DOHH2 (cell line): Measurements from ENCODE around the gene TSPAN12.
"Not testable (repeated sequence)": the region's sequence is repeated elsewhere in the genome, so short reads cannot be mapped to it uniquely, and the experiment has no call there.

Experiments
- H3F3A ChIP-seq: fragments of 200-600 bp; sonication (generic), shearing (Covaris generic); 2 replicates; pipeline ENCODE4 v1.6.0; 2016; ENCODE audit warnings: antibody characterized with exemption, mild to moderate bottlenecking; ENCODE audit not compliant: control insufficient read depth, insufficient read depth
- H3K27ac ChIP-seq: fragments of 200-600 bp; sonication (generic); 2 replicates; pipeline ENCODE4 v1.5.1; 2014; ENCODE audit warnings: low read depth, mild to moderate bottlenecking, low read length, moderate library complexity
- H3K27me3 ChIP-seq: fragments of 200-600 bp; sonication (generic); 2 replicates; pipeline ENCODE4 v1.6.1; 2014; ENCODE audit warnings: mild to moderate bottlenecking, low read length, mixed read lengths; ENCODE audit not compliant: control insufficient read depth
- H3K36me3 ChIP-seq: fragments of 200-600 bp; sonication (generic); 2 replicates; pipeline ENCODE4 v1.6.1; 2014; ENCODE audit warnings: mild to moderate bottlenecking, low read length, moderate library complexity, mixed read lengths; ENCODE audit not compliant: control insufficient read depth
- H3K4me1 ChIP-seq: fragments of 200-600 bp; sonication (generic); 2 replicates; pipeline ENCODE4 v1.6.1; 2014; ENCODE audit warnings: mild to moderate bottlenecking, low read length, mixed read lengths; ENCODE audit not compliant: control insufficient read depth
- H3K4me2 ChIP-seq: fragments of 200-600 bp; sonication (generic); 2 replicates; pipeline ENCODE4 v1.6.0; 2014; ENCODE audit warnings: mild to moderate bottlenecking, low read length, moderate library complexity
- H3K4me3 ChIP-seq: fragments of 200-600 bp; sonication (generic); 2 replicates; pipeline ENCODE4 v1.5.1; 2014; ENCODE audit warnings: mild to moderate bottlenecking, low read length, mixed read lengths
- H3K79me2 ChIP-seq: fragments of 200-600 bp; sonication (generic); 2 replicates; pipeline ENCODE4 v1.6.1; 2014; ENCODE audit warnings: mild to moderate bottlenecking, low read length, mixed read lengths; ENCODE audit not compliant: control insufficient read depth
- H3K9me2 ChIP-seq: fragments of 200-600 bp; sonication (generic); replicated peaks from 2 replicates; pipeline ENCODE4 v1.6.1; 2014; ENCODE audit warnings: mild to moderate bottlenecking, low read length, mixed read lengths; ENCODE audit not compliant: control insufficient read depth
- H3K9me3 ChIP-seq: fragments of 200-600 bp; sonication (generic); 2 replicates; pipeline ENCODE4 v1.6.1; 2014; ENCODE audit warnings: antibody characterized with exemption, low read length, mixed read lengths; ENCODE audit not compliant: control insufficient read depth, insufficient read depth
- H4K20me1 ChIP-seq: fragments of 200-600 bp; sonication (generic); 2 replicates; pipeline ENCODE4 v1.6.0; 2014; ENCODE audit warnings: low read depth, mild to moderate bottlenecking, antibody characterized with exemption, low read length, moderate library complexity; ENCODE audit not compliant: control insufficient read depth, insufficient read depth
- EZH2phosphoT487 ChIP-seq: fragments of 200-600 bp; sonication (generic); IDR thresholded peaks from 2 replicates; pipeline ENCODE4 v1.6.1; 2017; ENCODE audit warnings: borderline replicate concordance, mild to moderate bottlenecking, antibody characterized with exemption, low read length, moderate library complexity, mixed read lengths
- TF ChIP-seq, protein P1 (sequence below): fragments of 200-600 bp; sonication (generic); IDR thresholded peaks from one replicate; pipeline ENCODE4 v1.5.1; 2014; ENCODE audit warnings: antibody characterized with exemption, mild to moderate bottlenecking, low read depth, low read length; ENCODE audit not compliant: poor library complexity, severe bottlenecking

TSPAN12 gene, protein sequence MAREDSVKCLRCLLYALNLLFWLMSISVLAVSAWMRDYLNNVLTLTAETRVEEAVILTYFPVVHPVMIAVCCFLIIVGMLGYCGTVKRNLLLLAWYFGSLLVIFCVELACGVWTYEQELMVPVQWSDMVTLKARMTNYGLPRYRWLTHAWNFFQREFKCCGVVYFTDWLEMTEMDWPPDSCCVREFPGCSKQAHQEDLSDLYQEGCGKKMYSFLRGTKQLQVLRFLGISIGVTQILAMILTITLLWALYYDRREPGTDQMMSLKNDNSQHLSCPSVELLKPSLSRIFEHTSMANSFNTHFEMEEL

DNA sequence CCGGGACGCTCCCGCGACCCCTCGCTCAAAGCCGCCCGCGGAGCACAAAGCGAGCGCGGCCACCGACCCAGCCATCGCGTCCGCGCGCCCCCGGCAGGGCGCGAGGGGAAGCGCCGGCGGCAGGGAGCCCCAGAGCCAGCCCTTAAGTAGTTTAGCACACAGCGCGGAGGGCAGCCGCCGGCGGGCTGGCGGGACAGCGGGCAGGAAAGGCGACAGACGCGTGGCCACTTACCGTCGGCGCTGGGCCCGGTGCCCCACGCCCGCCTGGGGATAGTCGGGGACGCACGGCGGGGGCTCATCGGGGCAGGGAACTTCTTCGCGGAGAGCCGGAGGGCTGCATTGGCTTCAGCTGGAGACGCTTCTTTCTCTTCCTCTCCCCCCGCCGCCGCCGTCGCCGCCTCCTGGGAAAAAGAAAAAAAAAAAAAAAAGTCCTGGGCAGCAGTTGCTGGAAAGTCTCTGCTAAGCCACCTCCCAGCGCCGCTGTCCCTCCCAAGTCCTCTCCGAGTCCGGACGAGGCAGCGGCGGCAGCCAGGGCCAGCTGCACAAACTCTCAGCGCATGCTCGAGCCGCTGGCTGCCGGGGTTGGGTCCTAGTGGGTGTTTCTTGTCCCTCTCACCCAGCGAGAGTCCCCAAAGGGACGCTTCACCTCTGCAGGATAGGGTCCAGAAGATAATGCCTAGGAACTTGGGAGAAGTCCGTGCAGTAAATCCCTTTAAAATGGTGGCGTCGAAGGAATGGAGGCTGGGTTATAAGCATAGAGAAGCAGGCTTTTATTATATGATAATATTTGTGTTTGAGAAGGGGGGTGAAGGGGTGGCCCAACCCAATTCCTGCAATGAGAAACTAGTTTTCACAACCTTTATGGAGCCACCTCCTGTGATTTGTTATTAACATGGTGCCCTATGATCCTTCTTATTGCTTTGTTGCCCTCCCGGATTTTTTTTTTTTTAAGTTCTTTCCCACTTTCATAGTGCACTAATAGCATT, at the start of gene TSPAN12:
TSS of gene TSPAN12 (minus strand) at position 557 of the 986 bp plus-strand sequence. CDS start 1,381 bp downstream, outside the sequence.
- TF ChIP-seq EZH2phosphoT487, result 0 out of 2 replicates have a peak, but pooled peaks have one; percentile 83
- TF ChIP-seq, protein P1, sequence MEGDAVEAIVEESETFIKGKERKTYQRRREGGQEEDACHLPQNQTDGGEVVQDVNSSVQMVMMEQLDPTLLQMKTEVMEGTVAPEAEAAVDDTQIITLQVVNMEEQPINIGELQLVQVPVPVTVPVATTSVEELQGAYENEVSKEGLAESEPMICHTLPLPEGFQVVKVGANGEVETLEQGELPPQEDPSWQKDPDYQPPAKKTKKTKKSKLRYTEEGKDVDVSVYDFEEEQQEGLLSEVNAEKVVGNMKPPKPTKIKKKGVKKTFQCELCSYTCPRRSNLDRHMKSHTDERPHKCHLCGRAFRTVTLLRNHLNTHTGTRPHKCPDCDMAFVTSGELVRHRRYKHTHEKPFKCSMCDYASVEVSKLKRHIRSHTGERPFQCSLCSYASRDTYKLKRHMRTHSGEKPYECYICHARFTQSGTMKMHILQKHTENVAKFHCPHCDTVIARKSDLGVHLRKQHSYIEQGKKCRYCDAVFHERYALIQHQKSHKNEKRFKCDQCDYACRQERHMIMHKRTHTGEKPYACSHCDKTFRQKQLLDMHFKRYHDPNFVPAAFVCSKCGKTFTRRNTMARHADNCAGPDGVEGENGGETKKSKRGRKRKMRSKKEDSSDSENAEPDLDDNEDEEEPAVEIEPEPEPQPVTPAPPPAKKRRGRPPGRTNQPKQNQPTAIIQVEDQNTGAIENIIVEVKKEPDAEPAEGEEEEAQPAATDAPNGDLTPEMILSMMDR, result peak; percentile 64
- H3K4me3 ChIP-seq, result peak within 1 kb of the TSS; percentile 71
- no peaks in the 10 kb centered on the region for H3K9me3 ChIP-seq
- H3K4me1 ChIP-seq, result peaks cover 8% of the 10 kb centered on the region
- no peak within 1 kb of the TSS for H3K27ac ChIP-seq
- no peaks in the 10 kb centered on the region for H3K36me3 ChIP-seq
- no peaks in the 10 kb centered on the region for H3F3A ChIP-seq
- peaks cover 65% of the 10 kb centered on the region for H3K27me3 ChIP-seq
- no peaks in the 10 kb centered on the region for H4K20me1 ChIP-seq
- H3K79me2 ChIP-seq, result no peaks in the 10 kb centered on the region
- peak within 1 kb of the TSS; percentile 69 for H3K4me2 ChIP-seq
- H3K9me2 ChIP-seq, result no peaks in the 10 kb centered on the region

DNA sequence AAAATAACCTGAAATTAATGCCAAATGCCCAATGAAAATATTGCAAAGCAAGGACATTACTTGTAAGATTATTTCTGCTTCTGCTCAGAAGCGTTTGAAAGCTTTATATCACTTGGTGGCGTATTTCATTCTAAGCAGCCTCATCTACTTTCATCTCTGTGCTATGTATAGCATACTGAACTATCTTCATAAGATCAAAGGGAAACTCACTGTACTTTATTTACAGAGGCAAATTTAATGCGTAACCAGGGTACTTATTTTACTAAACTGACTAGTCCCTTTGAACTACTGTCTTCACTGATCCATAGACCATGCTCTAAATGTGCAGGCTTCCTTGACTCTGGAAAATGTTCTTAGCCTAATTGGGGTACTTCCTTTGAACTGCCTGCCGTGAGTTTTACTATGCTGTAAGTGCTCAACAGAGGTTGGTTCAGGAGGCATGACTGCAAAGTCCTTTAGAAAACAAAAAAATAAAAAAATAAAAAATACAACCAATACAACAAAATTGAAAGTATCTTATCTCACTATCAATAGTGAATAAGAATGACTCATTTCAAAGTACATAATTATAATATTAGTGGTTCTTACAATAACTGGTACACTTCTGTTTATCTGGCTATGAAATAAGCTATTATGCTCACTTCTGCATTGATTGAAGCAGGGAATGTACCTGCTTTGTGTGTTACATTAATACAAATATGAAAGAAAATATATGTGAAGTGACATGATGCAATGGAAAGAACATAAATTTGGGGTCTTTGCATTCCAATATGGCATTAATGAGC, 41.0 kb upstream of the TSPAN12 start:
- no peak overlapping the region for H3K4me2 ChIP-seq
- peaks cover 3% of the 10 kb centered on the region; the same call in 1 of the 2 replicates for H3K27me3 ChIP-seq
- TF ChIP-seq EZH2phosphoT487, result no peak
- TF ChIP-seq, protein P1, result no peak
- H3K9me3 ChIP-seq, result peaks cover 3% of the 10 kb centered on the region; the same call in 1 of the 2 replicates
- no peaks in the 10 kb centered on the region for H3F3A ChIP-seq
- H3K4me3 ChIP-seq, result no peak overlapping the region
- no peaks in the 10 kb centered on the region for H3K9me2 ChIP-seq
- no peaks in the 10 kb centered on the region for H3K4me1 ChIP-seq
- H4K20me1 ChIP-seq, result no peaks in the 10 kb centered on the region
- no peak overlapping the region for H3K27ac ChIP-seq
- H3K79me2 ChIP-seq, result no peaks in the 10 kb centered on the region
- no peaks in the 10 kb centered on the region for H3K36me3 ChIP-seq

DNA sequence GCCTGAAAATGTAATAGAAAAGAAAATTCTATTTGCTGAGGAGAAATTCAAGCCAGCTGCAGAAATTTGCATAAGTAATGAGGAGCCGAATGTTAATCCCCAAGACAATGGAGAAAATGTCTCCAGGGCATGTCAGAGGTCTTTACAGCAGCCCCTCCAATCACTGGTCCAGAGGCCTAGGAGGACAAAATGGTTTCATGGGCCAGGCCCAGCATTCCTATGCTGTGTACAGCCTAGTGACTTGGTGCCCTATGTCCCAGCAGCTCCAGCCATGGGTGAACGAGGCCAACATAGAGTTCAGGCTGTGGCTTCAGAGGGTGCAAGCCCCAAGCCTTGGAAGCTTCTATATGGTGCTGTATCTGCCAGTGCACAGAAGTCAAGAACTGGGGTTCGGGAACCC, 37.3 kb upstream of the TSPAN12 start:
- not testable (repeated sequence) for H3K36me3 ChIP-seq, H3K27me3 ChIP-seq, H3K9me3 ChIP-seq, H3K79me2 ChIP-seq, H3F3A ChIP-seq, H3K4me3 ChIP-seq, H3K9me2 ChIP-seq, H3K4me2 ChIP-seq, H3K27ac ChIP-seq, H3K4me1 ChIP-seq, H4K20me1 ChIP-seq

DNA sequence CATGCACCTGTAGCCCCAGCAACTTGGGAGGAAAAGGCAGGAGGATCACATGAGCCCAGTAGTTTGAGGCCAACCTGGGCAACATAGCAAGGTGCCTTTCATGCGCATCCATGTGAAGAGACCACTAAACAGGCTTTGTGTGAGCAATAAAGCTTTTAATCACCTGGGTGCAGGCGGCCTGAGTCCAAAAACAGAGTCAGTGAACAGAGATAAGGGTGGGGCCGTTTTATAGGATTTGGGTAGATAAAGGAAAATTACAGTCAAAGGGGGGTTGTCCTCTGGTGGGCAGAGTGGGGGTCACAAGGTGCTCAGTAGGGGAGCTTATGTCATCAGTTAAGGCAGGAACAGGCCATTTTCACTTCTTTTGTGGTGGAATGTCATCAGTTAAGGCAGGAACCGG, 27.7 kb upstream of the TSPAN12 start:
- not testable (repeated sequence) for H3K27me3 ChIP-seq, H3K27ac ChIP-seq, H4K20me1 ChIP-seq, H3K36me3 ChIP-seq, H3F3A ChIP-seq, H3K4me3 ChIP-seq, H3K9me3 ChIP-seq, H3K4me2 ChIP-seq, H3K79me2 ChIP-seq, H3K9me2 ChIP-seq, H3K4me1 ChIP-seq
